ENCODE results near the gene TMEM108.

DNA sequence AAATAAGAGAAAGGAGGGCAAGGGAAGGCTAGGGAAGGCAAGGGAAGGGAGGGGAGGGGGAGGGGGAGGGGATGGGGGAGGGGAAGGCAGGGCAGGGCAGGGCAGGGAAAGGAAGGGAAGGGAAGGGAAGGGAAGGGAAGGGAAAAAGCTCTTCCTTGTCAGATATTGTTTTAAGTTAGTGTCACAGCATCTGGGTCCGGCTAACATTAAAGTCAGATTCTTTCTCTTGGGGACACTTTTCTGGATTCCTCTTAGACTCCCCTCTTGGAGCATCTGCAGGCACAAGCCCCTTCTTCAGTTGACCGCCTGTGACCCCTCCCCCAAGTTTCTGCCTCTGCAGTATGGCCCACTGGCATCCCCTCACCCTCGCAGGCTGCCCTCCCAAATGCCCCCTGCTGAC is 387.7 kb downstream of the TMEM108 start:
- TF ChIP-seq, protein P1, sequence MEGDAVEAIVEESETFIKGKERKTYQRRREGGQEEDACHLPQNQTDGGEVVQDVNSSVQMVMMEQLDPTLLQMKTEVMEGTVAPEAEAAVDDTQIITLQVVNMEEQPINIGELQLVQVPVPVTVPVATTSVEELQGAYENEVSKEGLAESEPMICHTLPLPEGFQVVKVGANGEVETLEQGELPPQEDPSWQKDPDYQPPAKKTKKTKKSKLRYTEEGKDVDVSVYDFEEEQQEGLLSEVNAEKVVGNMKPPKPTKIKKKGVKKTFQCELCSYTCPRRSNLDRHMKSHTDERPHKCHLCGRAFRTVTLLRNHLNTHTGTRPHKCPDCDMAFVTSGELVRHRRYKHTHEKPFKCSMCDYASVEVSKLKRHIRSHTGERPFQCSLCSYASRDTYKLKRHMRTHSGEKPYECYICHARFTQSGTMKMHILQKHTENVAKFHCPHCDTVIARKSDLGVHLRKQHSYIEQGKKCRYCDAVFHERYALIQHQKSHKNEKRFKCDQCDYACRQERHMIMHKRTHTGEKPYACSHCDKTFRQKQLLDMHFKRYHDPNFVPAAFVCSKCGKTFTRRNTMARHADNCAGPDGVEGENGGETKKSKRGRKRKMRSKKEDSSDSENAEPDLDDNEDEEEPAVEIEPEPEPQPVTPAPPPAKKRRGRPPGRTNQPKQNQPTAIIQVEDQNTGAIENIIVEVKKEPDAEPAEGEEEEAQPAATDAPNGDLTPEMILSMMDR (IDR thresholded peaks at IDR 0.05), result no peak
- no peak for TF ChIP-seq POLR2A (IDR thresholded peaks at IDR 0.05)

Data from thyroid gland (tissue), 4 donors.